Hypothalamus (tissue), 51 donors: ENCODE data around the gene INPP4A.
"Not testable (repeated sequence)": the region's sequence is repeated elsewhere in the genome, so short reads cannot be mapped to it uniquely, and the experiment has no call there.

Experiments
- DNase-seq, 51 donors: peaks; one replicate each; lab custom pipeline; 2025; lab: John Stamatoyannopoulos, UW

INPP4A gene

GRCh38 chr2:98435670-98436069 lies 9.0 kb upstream of the INPP4A start:
- not testable (repeated sequence) for DNase-seq

- DNase-seq: no peak
These were observed 7.9 kb upstream of the INPP4A start for GRCh38 chr2:98436734-98437133.

- no peak for DNase-seq
These were observed 6.2 kb upstream of the INPP4A start for GRCh38 chr2:98438190-98439133.

- no peak for DNase-seq
These were observed 2.8 kb upstream of the INPP4A start for GRCh38 chr2:98441706-98442450.

- no peak for DNase-seq
These were observed 2.2 kb upstream of the INPP4A start for GRCh38 chr2:98442488-98442887.

GRCh38 chr2:98445177-98445682 lies 572 bp downstream of the INPP4A start:
- peak in 3 of 51 donors; percentile 35 to 70 (median 37) for DNase-seq

GRCh38 chr2:98445683-98446581 lies 1.3 kb downstream of the INPP4A start:
- peak in 3 of 51 donors; percentile 12 to 56 (median 15) for DNase-seq

- DNase-seq: no peak
These were observed 2.2 kb downstream of the INPP4A start for GRCh38 chr2:98446850-98447249.

- no peak for DNase-seq
These were observed 3.9 kb downstream of the INPP4A start for GRCh38 chr2:98448441-98449145.

GRCh38 chr2:98452396-98453027 lies 7.9 kb downstream of the INPP4A start:
- no peak for DNase-seq

- DNase-seq: no peak
These were observed 8.4 kb downstream of the INPP4A start for GRCh38 chr2:98453083-98453482.

GRCh38 chr2:98453531-98453930 lies 8.9 kb downstream of the INPP4A start:
- no peak for DNase-seq

- DNase-seq: no peak
These were observed 9.4 kb downstream of the INPP4A start for GRCh38 chr2:98454073-98454472.

GRCh38 chr2:98454500-98455235 lies 10.0 kb downstream of the INPP4A start:
- DNase-seq: no peak

- peak in 1 of 51 donors; percentile 28 for DNase-seq
These were observed 10.9 kb downstream of the INPP4A start for GRCh38 chr2:98455494-98455976.

GRCh38 chr2:98457045-98457696 lies 12.5 kb downstream of the INPP4A start:
- DNase-seq: no peak

- no peak for DNase-seq
These were observed 13.5 kb downstream of the INPP4A start for GRCh38 chr2:98458207-98458606.
